GM12878 (cell line): ENCODE results near the gene INHBC. TPM values are rescaled to one million over a fixed set of nuclear protein-coding genes. Genes with fewer than 3 reads are reported as not detected.

ENCODE experiments used
- ATAC-seq: fragments of 200-7000 bp; cut with Tn5 transposase; 3 replicates; pipeline ENCODE4 v1.9.1; 2020; ENCODE audit warnings: mild to moderate bottlenecking, moderate library complexity
- BruUV-seq: library from RNA; stranded (reverse); fragments of 400-500 nt; replicated peaks from 2 replicates; lab custom pipeline; 2021; lab: Mats Ljungman, UMichigan
- CTCF ChIA-PET: fragments of 300-600 bp; sonication (Branson Sonifier 250); formaldehyde crosslinking; extraction: SDS; loops from one replicate; lab custom pipeline; 2021; ENCODE audit warnings: inconsistent platforms; lab: Yijun Ruan, JAX
- POLR2A ChIA-PET: fragments of 350-600 bp; formaldehyde crosslinking; extraction: SDS; loops from one replicate; lab custom pipeline; 2021; ENCODE audit warnings: inconsistent platforms; lab: Charles Lee
- RAD21 ChIA-PET: fragments of 300-600 bp; sonication (Branson Sonifier 250); formaldehyde crosslinking; loops from one replicate; lab custom pipeline; 2023; ENCODE audit warnings: antibody characterized with exemption; ENCODE audit not compliant: unreplicated experiment; lab: Charles Lee
- SMC1A ChIA-PET: fragments of 300-600 bp; sonication (Branson Sonifier 250); formaldehyde crosslinking; loops from one replicate; lab custom pipeline; 2023; ENCODE audit not compliant: unreplicated experiment, uncharacterized antibody; lab: Charles Lee
- DNase-seq: peaks from one replicate; pipeline ENCODE4 v3.0.0-alpha.2; 2011; ENCODE audit warnings: low read depth, low spot score
- FAIRE-seq: peaks from 3 replicates; lab custom pipeline; 2011; peaks lifted over from hg19 to GRCh38; lab: Jason Lieb, UNC
- H2AFZ ChIP-seq: 2 replicates; pipeline ENCODE4 v1.6.0; 2011; ENCODE audit warnings: low read depth, low read length, control low read depth; ENCODE audit not compliant: control insufficient read depth
- H3K27ac ChIP-seq: 2 replicates; pipeline ENCODE4 v1.5.1; 2011; ENCODE audit warnings: control low read depth; ENCODE audit not compliant: control insufficient read depth, insufficient read depth
- H3K27me3 ChIP-seq, 2 experiments: replicated peaks in 1 of 2; 2 replicates each; pipeline versions ENCODE4 v1.6.0 to v1.6.1; 2011; ENCODE audit warnings: low read length in 1 of 2; ENCODE audit not compliant: control insufficient read depth in 2 of 2, insufficient read depth in 2 of 2
- H3K36me3 ChIP-seq, 2 experiments: 2 replicates each; pipeline ENCODE4 v1.5.1; 2011; ENCODE audit warnings: low read length in 1 of 2; ENCODE audit not compliant: control insufficient read depth in 2 of 2, insufficient read depth in 2 of 2
- H3K4me1 ChIP-seq: 2 replicates; pipeline ENCODE4 v1.6.1; 2011; ENCODE audit warnings: mild to moderate bottlenecking, low read length, moderate library complexity, mixed read lengths; ENCODE audit not compliant: control insufficient read depth, insufficient read depth
- H3K4me2 ChIP-seq: 2 replicates; pipeline ENCODE4 v1.6.0; 2011; ENCODE audit warnings: control low read depth; ENCODE audit not compliant: control insufficient read depth, insufficient read depth
- H3K4me3 ChIP-seq: fragments of 200-600 bp; sonication (generic); 2 replicates; pipeline ENCODE4 v1.5.1; 2016
- H3K79me2 ChIP-seq: 2 replicates; pipeline ENCODE4 v1.6.0; 2011; ENCODE audit warnings: low read length; ENCODE audit not compliant: control insufficient read depth, insufficient read depth
- H3K9ac ChIP-seq: 2 replicates; pipeline ENCODE4 v1.8.0; 2011; ENCODE audit warnings: low read length, control low read depth, mixed read lengths; ENCODE audit not compliant: control insufficient read depth, insufficient read depth
- H3K9me3 ChIP-seq: replicated peaks from 3 replicates; pipeline ENCODE4 v1.5.1; 2011; ENCODE audit warnings: mild to moderate bottlenecking, low read length; ENCODE audit not compliant: control insufficient read depth, insufficient read depth
- H4K20me1 ChIP-seq: 2 replicates; pipeline ENCODE4 v1.6.0; 2011; ENCODE audit not compliant: control insufficient read depth, insufficient read depth
- BCL11A ChIP-seq: IDR thresholded peaks from 2 replicates; pipeline ENCODE4 v1.6.1; 2011; ENCODE audit warnings: low read depth, low read length
- BRCA1 ChIP-seq: IDR thresholded peaks from 2 replicates; pipeline ENCODE4 v1.6.1; 2011; ENCODE audit warnings: low read depth, low read length, improper control_type of control experiment
- CHD1 ChIP-seq: IDR thresholded peaks from 2 replicates; pipeline ENCODE4 v1.6.1; 2012; ENCODE audit warnings: low read depth, low read length, improper control_type of control experiment
- HDAC6 ChIP-seq: fragments of 200-600 bp; sonication (generic); IDR thresholded peaks from one replicate; pipeline ENCODE4 v1.8.0; 2017; ENCODE audit warnings: antibody characterized with exemption; ENCODE audit not compliant: unreplicated experiment
- HSF1 ChIP-seq: fragments of 150-350 bp; IDR thresholded peaks from 2 replicates; pipeline ENCODE4 v1.6.1; 2014; ENCODE audit warnings: mild to moderate bottlenecking, low read depth, low read length
- NFIC ChIP-seq: IDR thresholded peaks from 2 replicates; pipeline ENCODE4 v1.6.1; 2012; ENCODE audit warnings: low read depth, mild to moderate bottlenecking, inconsistent platforms, low read length, moderate library complexity
- NR2C1 ChIP-seq: fragments of 450-650 bp; IDR thresholded peaks from 2 replicates; pipeline ENCODE4 v1.6.1; 2017; ENCODE audit warnings: antibody characterized with exemption, mild to moderate bottlenecking, moderate library complexity
- NR2C2 ChIP-seq: IDR thresholded peaks from 2 replicates; pipeline ENCODE4 v1.6.1; 2011; ENCODE audit warnings: borderline replicate concordance, low read depth; ENCODE audit not compliant: control insufficient read depth, insufficient read length
- PML ChIP-seq: IDR thresholded peaks from 2 replicates; pipeline ENCODE4 v1.6.1; 2012; ENCODE audit warnings: low read length, inconsistent platforms
- YBX1 ChIP-seq: fragments of 450-650 bp; IDR thresholded peaks from 2 replicates; pipeline ENCODE4 v1.6.1; 2016; ENCODE audit warnings: antibody characterized with exemption
- ZBED1 ChIP-seq: IDR thresholded peaks from 2 replicates; pipeline ENCODE4 v1.6.1; 2016; ENCODE audit warnings: borderline replicate concordance
- WGBS: methylation state at CpG from one replicate; pipeline ENCODE4 v1.1.6; 2016; ENCODE audit warnings: low lambda C conversion rate; ENCODE audit not compliant: insufficient replicate concordance, insufficient coverage; ENCODE audit errors: missing lambda C conversion rate; 5-methylcytosine and 5-hydroxymethylcytosine counted together
- in situ Hi-C: fragments of 300-500 bp; cut with MboI; formaldehyde crosslinking; loops from 9 replicates; pipeline ENCODE4 v1.14.3; 2018; ENCODE audit warnings: mixed read lengths
- intact Hi-C: fragments of 100-400 bp; cut with micrococcal nuclease; formaldehyde crosslinking; loops from one replicate; pipeline ENCODE4 v1.14.2; 2022; ENCODE audit not compliant: unreplicated experiment
- polyA plus RNA-seq, 11 experiments: library from polyadenylated mRNA; depleted of rRNA in 4 of 11; unstranded in 6 of 11; stranded (reverse) in 5 of 11; fragments of >200 nt; fragmentation: Nextera tagmentation in 4 of 11; fragmentation: Illumina TruSeq in 1 of 11; extraction: Ambion mirVana in 4 of 11; extraction: Trizol in 1 of 11; gene quantifications; 1 replicate in 1 of 11; 2 replicates in 10 of 11; pipeline versions ENCODE4 v1.2.1 to v1.2.3, GENCODE V29; 2011 to 2016; ENCODE audit warnings: inconsistent platforms in 2 of 11, missing spikeins in 2 of 11, low read depth in 1 of 11
- total RNA-seq, 4 experiments: library from RNA; depleted of rRNA in 3 of 4; stranded (reverse); fragments of >200 nt in 3 of 4; fragmentation: Illumina TruSeq in 1 of 4; extraction: Trizol in 1 of 4; gene quantifications; 2 replicates each; pipeline versions ENCODE4 v1.2.1 to v1.2.3, GENCODE V29; 2013 to 2021
- TF ChIP-seq, protein P1 (sequence below): fragments of 450-650 bp; IDR thresholded peaks from 2 replicates; pipeline ENCODE4 v1.6.1; 2018; ENCODE audit warnings: mild to moderate bottlenecking, low read depth, moderate library complexity; ENCODE audit not compliant: partially characterized antibody
- TF ChIP-seq, protein P2 (sequence below): IDR thresholded peaks from 2 replicates; pipeline ENCODE4 v1.6.1; 2012; ENCODE audit warnings: low read depth, low read length, improper control_type of control experiment
- TF ChIP-seq, protein P3 (sequence below): IDR thresholded peaks from 2 replicates; pipeline ENCODE4 v1.6.1; 2011; ENCODE audit warnings: low read depth, low read length, improper control_type of control experiment, borderline replicate concordance

The INHBC gene
- total and polyA plus RNA-seq, 10 of the 15 experiments (the other 5 are each of a cell fraction or from before 2014, with no cell fraction given), result 0.04 to 0.22 (median 0.13) TPM; not detected in 5

DNA sequence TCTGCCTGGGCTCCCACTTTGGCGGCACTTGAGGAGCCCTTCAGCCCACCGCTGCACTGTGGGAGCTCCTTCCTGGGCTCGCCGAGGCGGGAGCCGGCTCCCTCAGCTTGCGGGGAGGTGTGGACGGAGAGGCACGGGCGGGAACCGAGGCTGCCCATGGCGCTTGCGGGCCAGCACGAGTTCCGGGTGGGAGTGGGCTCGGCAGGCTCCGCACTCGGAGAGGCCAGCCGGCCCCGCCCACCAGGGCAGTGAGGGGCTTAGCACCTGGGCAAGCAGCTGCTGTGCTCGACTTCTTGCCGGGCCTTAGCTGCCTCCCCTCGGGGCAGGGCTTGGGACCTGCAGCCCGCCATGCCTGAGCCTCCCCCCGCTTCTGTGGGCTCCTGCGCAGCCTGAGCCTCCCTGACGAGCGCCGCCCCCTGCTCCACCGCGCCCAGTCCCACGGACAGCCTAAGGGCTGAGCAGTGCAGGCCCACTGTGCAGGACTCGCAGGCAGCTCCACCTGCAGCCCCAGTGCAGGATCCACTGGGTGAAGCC is 48.3 kb upstream of the INHBC start (continued):
- TF ChIP-seq, protein P1, sequence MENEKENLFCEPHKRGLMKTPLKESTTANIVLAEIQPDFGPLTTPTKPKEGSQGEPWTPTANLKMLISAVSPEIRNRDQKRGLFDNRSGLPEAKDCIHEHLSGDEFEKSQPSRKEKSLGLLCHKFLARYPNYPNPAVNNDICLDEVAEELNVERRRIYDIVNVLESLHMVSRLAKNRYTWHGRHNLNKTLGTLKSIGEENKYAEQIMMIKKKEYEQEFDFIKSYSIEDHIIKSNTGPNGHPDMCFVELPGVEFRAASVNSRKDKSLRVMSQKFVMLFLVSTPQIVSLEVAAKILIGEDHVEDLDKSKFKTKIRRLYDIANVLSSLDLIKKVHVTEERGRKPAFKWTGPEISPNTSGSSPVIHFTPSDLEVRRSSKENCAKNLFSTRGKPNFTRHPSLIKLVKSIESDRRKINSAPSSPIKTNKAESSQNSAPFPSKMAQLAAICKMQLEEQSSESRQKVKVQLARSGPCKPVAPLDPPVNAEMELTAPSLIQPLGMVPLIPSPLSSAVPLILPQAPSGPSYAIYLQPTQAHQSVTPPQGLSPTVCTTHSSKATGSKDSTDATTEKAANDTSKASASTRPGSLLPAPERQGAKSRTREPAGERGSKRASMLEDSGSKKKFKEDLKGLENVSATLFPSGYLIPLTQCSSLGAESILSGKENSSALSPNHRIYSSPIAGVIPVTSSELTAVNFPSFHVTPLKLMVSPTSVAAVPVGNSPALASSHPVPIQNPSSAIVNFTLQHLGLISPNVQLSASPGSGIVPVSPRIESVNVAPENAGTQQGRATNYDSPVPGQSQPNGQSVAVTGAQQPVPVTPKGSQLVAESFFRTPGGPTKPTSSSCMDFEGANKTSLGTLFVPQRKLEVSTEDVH, result no peak
- TF ChIP-seq BRCA1, result no peak
- no peak for TF ChIP-seq CHD1

GRCh38 chr12:57388425-57388824 is 46.2 kb upstream of the INHBC start:
- Histone ChIP-seq H3K79me2 (no peaks in the 10 kb centered on the region), H3K9ac (no peak overlapping the region), H3K27ac (no peak overlapping the region), H3K4me3 (no peak overlapping the region), H2AFZ (no peak overlapping the region), H4K20me1 (no peaks in the 10 kb centered on the region), H3K9me3 (no peaks in the 10 kb centered on the region), H3K4me2 (no peak overlapping the region), H3K36me3 (no peaks in the 10 kb centered on the region; a peak in 2 of 4 replicates), H3K4me1 (no peaks in the 10 kb centered on the region), H3K27me3 (no peaks in the 10 kb centered on the region)
- TSS peak; percentile 25 for BruUV-seq
- DNase-seq, result no peak
- intact Hi-C loops, result no loop called here
- WGBS, result 95% methylated on average over 5 of the region's 5 CpGs
- CTCF ChIA-PET, result interaction anchor here (1.8 kb wide), 2 partner anchors 22 to 64 kb away, joined by 7 read pairs; no protein-coding TSS in a partner anchor
- no peak for FAIRE-seq
- ATAC-seq, result no peak
- in situ Hi-C loops, result no loop called here
- SMC1A ChIA-PET, result interaction anchor here (1.2 kb wide), 1 partner anchor 9 kb away, joined by 4 read pairs; no protein-coding TSS in a partner anchor
- RAD21 ChIA-PET, result interaction anchor here (1.9 kb wide), 1 partner anchor 64 kb away, joined by 7 read pairs; no protein-coding TSS in a partner anchor
- POLR2A ChIA-PET, result no interaction called here
- TF ChIP-seq, protein P2, sequence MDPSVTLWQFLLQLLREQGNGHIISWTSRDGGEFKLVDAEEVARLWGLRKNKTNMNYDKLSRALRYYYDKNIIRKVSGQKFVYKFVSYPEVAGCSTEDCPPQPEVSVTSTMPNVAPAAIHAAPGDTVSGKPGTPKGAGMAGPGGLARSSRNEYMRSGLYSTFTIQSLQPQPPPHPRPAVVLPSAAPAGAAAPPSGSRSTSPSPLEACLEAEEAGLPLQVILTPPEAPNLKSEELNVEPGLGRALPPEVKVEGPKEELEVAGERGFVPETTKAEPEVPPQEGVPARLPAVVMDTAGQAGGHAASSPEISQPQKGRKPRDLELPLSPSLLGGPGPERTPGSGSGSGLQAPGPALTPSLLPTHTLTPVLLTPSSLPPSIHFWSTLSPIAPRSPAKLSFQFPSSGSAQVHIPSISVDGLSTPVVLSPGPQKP, result no peak
- no peak for TF ChIP-seq PML
- no peak for TF ChIP-seq NFIC
- TF ChIP-seq HSF1, result no peak
- no peak for TF ChIP-seq NR2C1
- no peak for TF ChIP-seq YBX1
- TF ChIP-seq HDAC6, result no peak
- TF ChIP-seq NR2C2, result no peak
- TF ChIP-seq ZBED1, result no peak
- TF ChIP-seq BCL11A, result no peak
- TF ChIP-seq, protein P3, sequence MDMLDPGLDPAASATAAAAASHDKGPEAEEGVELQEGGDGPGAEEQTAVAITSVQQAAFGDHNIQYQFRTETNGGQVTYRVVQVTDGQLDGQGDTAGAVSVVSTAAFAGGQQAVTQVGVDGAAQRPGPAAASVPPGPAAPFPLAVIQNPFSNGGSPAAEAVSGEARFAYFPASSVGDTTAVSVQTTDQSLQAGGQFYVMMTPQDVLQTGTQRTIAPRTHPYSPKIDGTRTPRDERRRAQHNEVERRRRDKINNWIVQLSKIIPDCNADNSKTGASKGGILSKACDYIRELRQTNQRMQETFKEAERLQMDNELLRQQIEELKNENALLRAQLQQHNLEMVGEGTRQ, result no peak
